GM12878 (cell line): Measurements from ENCODE around the gene EXOC7. TPM values are rescaled to one million over a fixed set of nuclear protein-coding genes. Genes with fewer than 3 reads are reported as not detected.
A peak's percentile ranks its signal among the peaks of the same experiment; 100 is the strongest.

Experiments used
- ATAC-seq: fragments of 200-7000 bp; cut with Tn5 transposase; 3 replicates; pipeline ENCODE4 v1.9.1; 2020; ENCODE audit warnings: mild to moderate bottlenecking, moderate library complexity
- BruUV-seq: library from RNA; stranded (reverse); fragments of 400-500 nt; replicated peaks from 2 replicates; lab custom pipeline; 2021; lab: Mats Ljungman, UMichigan
- CTCF ChIA-PET: fragments of 300-600 bp; sonication (Branson Sonifier 250); formaldehyde crosslinking; extraction: SDS; loops from one replicate; lab custom pipeline; 2021; ENCODE audit warnings: inconsistent platforms; lab: Yijun Ruan, JAX
- POLR2A ChIA-PET: fragments of 350-600 bp; formaldehyde crosslinking; extraction: SDS; loops from one replicate; lab custom pipeline; 2021; ENCODE audit warnings: inconsistent platforms; lab: Charles Lee
- RAD21 ChIA-PET: fragments of 300-600 bp; sonication (Branson Sonifier 250); formaldehyde crosslinking; loops from one replicate; lab custom pipeline; 2023; ENCODE audit warnings: antibody characterized with exemption; ENCODE audit not compliant: unreplicated experiment; lab: Charles Lee
- SMC1A ChIA-PET: fragments of 300-600 bp; sonication (Branson Sonifier 250); formaldehyde crosslinking; loops from one replicate; lab custom pipeline; 2023; ENCODE audit not compliant: unreplicated experiment, uncharacterized antibody; lab: Charles Lee
- DNase-seq: peaks from one replicate; pipeline ENCODE4 v3.0.0-alpha.2; 2011; ENCODE audit warnings: low read depth, low spot score
- FAIRE-seq: peaks from 3 replicates; lab custom pipeline; 2011; peaks lifted over from hg19 to GRCh38; lab: Jason Lieb, UNC
- H2AFZ ChIP-seq: 2 replicates; pipeline ENCODE4 v1.6.0; 2011; ENCODE audit warnings: low read depth, low read length, control low read depth; ENCODE audit not compliant: control insufficient read depth
- H3K27ac ChIP-seq: 2 replicates; pipeline ENCODE4 v1.5.1; 2011; ENCODE audit warnings: control low read depth; ENCODE audit not compliant: control insufficient read depth, insufficient read depth
- H3K27me3 ChIP-seq, 2 experiments: replicated peaks in 1 of 2; 2 replicates each; pipeline versions ENCODE4 v1.6.0 to v1.6.1; 2011; ENCODE audit warnings: low read length in 1 of 2; ENCODE audit not compliant: control insufficient read depth in 2 of 2, insufficient read depth in 2 of 2
- H3K36me3 ChIP-seq, 2 experiments: 2 replicates each; pipeline ENCODE4 v1.5.1; 2011; ENCODE audit warnings: low read length in 1 of 2; ENCODE audit not compliant: control insufficient read depth in 2 of 2, insufficient read depth in 2 of 2
- H3K4me1 ChIP-seq: 2 replicates; pipeline ENCODE4 v1.6.1; 2011; ENCODE audit warnings: mild to moderate bottlenecking, low read length, moderate library complexity, mixed read lengths; ENCODE audit not compliant: control insufficient read depth, insufficient read depth
- H3K4me2 ChIP-seq: 2 replicates; pipeline ENCODE4 v1.6.0; 2011; ENCODE audit warnings: control low read depth; ENCODE audit not compliant: control insufficient read depth, insufficient read depth
- H3K4me3 ChIP-seq: fragments of 200-600 bp; sonication (generic); 2 replicates; pipeline ENCODE4 v1.5.1; 2016
- H3K79me2 ChIP-seq: 2 replicates; pipeline ENCODE4 v1.6.0; 2011; ENCODE audit warnings: low read length; ENCODE audit not compliant: control insufficient read depth, insufficient read depth
- H3K9ac ChIP-seq: 2 replicates; pipeline ENCODE4 v1.8.0; 2011; ENCODE audit warnings: low read length, control low read depth, mixed read lengths; ENCODE audit not compliant: control insufficient read depth, insufficient read depth
- H3K9me3 ChIP-seq: replicated peaks from 3 replicates; pipeline ENCODE4 v1.5.1; 2011; ENCODE audit warnings: mild to moderate bottlenecking, low read length; ENCODE audit not compliant: control insufficient read depth, insufficient read depth
- H4K20me1 ChIP-seq: 2 replicates; pipeline ENCODE4 v1.6.0; 2011; ENCODE audit not compliant: control insufficient read depth, insufficient read depth
- POLR2AphosphoS2 ChIP-seq: IDR thresholded peaks from 2 replicates; pipeline ENCODE4 v1.6.1; 2011; ENCODE audit warnings: low read depth, mild to moderate bottlenecking, low read length, improper control_type of control experiment, moderate library complexity
- RB1 ChIP-seq: fragments of 450-650 bp; formaldehyde crosslinking; IDR thresholded peaks from 2 replicates; pipeline ENCODE4 v1.6.1; 2017; ENCODE audit warnings: mild to moderate bottlenecking, borderline replicate concordance
- SPI1 ChIP-seq: IDR thresholded peaks from 2 replicates; pipeline ENCODE4 v1.6.1; 2011; ENCODE audit warnings: low read depth, mild to moderate bottlenecking, low read length, moderate library complexity, borderline replicate concordance; ENCODE audit not compliant: insufficient read depth
- ZZZ3 ChIP-seq: IDR thresholded peaks from 2 replicates; pipeline ENCODE4 v1.6.1; 2011; ENCODE audit warnings: low read depth; ENCODE audit not compliant: control insufficient read depth, insufficient read length
- WGBS: methylation state at CpG from one replicate; pipeline ENCODE4 v1.1.6; 2016; ENCODE audit warnings: low lambda C conversion rate; ENCODE audit not compliant: insufficient replicate concordance, insufficient coverage; ENCODE audit errors: missing lambda C conversion rate; 5-methylcytosine and 5-hydroxymethylcytosine counted together
- in situ Hi-C: fragments of 300-500 bp; cut with MboI; formaldehyde crosslinking; loops from 9 replicates; pipeline ENCODE4 v1.14.3; 2018; ENCODE audit warnings: mixed read lengths
- intact Hi-C: fragments of 100-400 bp; cut with micrococcal nuclease; formaldehyde crosslinking; loops from one replicate; pipeline ENCODE4 v1.14.2; 2022; ENCODE audit not compliant: unreplicated experiment
- polyA plus RNA-seq, 11 experiments: library from polyadenylated mRNA; depleted of rRNA in 4 of 11; unstranded in 6 of 11; stranded (reverse) in 5 of 11; fragments of >200 nt; fragmentation: Nextera tagmentation in 4 of 11; fragmentation: Illumina TruSeq in 1 of 11; extraction: Ambion mirVana in 4 of 11; extraction: Trizol in 1 of 11; gene quantifications; 1 replicate in 1 of 11; 2 replicates in 10 of 11; pipeline versions ENCODE4 v1.2.1 to v1.2.3, GENCODE V29; 2011 to 2016; ENCODE audit warnings: inconsistent platforms in 2 of 11, missing spikeins in 2 of 11, low read depth in 1 of 11
- total RNA-seq, 4 experiments: library from RNA; depleted of rRNA in 3 of 4; stranded (reverse); fragments of >200 nt in 3 of 4; fragmentation: Illumina TruSeq in 1 of 4; extraction: Trizol in 1 of 4; gene quantifications; 2 replicates each; pipeline versions ENCODE4 v1.2.1 to v1.2.3, GENCODE V29; 2013 to 2021
- TF ChIP-seq, protein P1 (sequence below): IDR thresholded peaks from 2 replicates; pipeline ENCODE4 v1.6.1; 2011; ENCODE audit warnings: borderline replicate concordance, low read depth, mild to moderate bottlenecking, moderate library complexity, low read length; ENCODE audit not compliant: insufficient read depth, poor library complexity, severe bottlenecking

The EXOC7 gene
- total and polyA plus RNA-seq, 10 of the 15 experiments (the other 5 are each of a cell fraction or from before 2014, with no cell fraction given) = 18.8 to 71.3 (median 48.2) TPM

DNA sequence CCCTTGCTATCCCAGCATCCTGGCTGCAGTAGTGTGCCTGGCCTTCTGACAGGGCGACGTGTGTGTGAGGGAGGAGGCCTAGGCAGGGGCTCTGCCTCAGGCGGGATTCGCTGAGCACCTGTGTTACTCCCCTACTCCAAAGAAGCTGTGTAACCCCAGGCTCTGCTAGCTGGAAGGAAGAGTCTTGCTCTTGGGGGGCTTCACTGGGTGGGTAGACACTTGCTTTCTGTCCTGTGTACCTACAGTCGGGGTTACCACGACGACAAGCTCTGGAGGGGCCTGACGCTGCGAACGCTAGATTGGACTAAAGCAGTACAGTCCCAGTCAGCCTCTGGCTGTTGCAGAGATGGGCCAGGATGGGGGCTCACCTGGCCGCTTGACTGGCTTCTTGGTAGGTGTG, 9.5 kb downstream of the EXOC7 start:
- no peak for ATAC-seq
- SMC1A ChIA-PET = no interaction called here
- no peaks in the 10 kb centered on the region for H3K9me3 ChIP-seq
- POLR2A ChIA-PET = no interaction called here
- intact Hi-C loops = no loop called here
- H2AFZ ChIP-seq = no peak overlapping the region
- H4K20me1 ChIP-seq = no peaks in the 10 kb centered on the region
- TF ChIP-seq RB1 = no peak
- no peak for TF ChIP-seq POLR2AphosphoS2
- TF ChIP-seq ZZZ3 = no peak
- RAD21 ChIA-PET = no interaction called here
- H3K4me3 ChIP-seq = no peak overlapping the region
- H3K79me2 ChIP-seq = no peaks in the 10 kb centered on the region
- no peak overlapping the region for H3K9ac ChIP-seq
- BruUV-seq = no TSS peak
- WGBS = 94% methylated on average over 11 of the region's 11 CpGs
- no peak for DNase-seq
- no peaks in the 10 kb centered on the region for H3K27me3 ChIP-seq
- in situ Hi-C loops = no loop called here
- no peak overlapping the region for H3K27ac ChIP-seq
- no peaks in the 10 kb centered on the region for H3K4me1 ChIP-seq
- peaks cover 11 to 19% of the 10 kb centered on the region in 2 experiments; a peak in 3 of 4 replicates for H3K36me3 ChIP-seq
- no peak overlapping the region for H3K4me2 ChIP-seq
- FAIRE-seq = no peak
- CTCF ChIA-PET = no interaction called here

DNA sequence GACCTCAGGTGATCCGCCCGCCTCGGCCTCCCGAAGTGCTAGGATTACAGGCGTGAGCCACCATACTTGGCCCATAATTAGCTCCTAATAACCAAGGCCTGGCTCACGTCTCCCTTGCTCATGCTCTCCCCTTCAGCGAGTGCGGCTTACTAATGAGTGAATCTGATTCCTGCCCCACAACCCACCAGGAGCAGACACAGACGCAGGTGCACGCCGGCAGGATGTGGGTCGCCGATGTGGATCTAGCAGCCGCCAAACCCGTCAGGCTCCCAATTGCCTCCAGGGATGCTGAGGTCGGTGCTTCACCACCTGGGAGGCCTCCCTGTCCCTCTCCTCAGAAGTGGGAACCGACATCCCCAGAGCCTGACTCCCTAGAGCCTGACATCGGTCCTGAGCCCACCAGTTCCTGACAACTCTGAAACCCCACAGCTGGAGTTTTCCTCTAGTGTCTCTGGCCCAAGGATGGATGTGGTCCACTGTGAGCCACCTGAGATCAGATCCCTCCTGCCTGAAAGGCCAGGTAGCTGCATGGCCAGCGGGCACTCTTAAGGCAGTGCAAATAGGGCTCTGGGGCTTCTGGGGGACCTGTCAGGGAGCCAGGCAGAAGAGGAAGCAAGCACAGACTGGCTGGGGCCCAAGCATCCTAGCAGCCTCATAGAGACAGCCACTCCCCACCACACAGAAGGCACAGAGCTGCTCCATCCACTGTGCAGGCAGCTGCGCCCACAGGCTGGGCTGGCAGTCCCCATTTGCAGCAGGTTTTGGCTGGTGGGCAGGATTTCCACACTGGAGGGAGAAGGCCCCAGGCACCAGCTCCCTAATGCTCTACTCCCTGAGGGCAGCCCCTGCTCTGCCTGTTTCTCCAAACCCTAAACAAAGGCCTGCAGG, 10.8 kb downstream of the EXOC7 start:
- no peak for TF ChIP-seq SPI1
- TF ChIP-seq, protein P1, sequence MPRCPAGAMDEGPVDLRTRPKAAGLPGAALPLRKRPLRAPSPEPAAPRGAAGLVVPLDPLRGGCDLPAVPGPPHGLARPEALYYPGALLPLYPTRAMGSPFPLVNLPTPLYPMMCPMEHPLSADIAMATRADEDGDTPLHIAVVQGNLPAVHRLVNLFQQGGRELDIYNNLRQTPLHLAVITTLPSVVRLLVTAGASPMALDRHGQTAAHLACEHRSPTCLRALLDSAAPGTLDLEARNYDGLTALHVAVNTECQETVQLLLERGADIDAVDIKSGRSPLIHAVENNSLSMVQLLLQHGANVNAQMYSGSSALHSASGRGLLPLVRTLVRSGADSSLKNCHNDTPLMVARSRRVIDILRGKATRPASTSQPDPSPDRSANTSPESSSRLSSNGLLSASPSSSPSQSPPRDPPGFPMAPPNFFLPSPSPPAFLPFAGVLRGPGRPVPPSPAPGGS = peak; percentile 18
- no TSS peak for BruUV-seq
- no peaks in the 10 kb centered on the region for H4K20me1 ChIP-seq
- no peak for ATAC-seq
- SMC1A ChIA-PET = no interaction called here
- H3K4me2 ChIP-seq = no peak overlapping the region
- POLR2A ChIA-PET = interaction anchor here (0.6 kb wide), 1 partner anchor 17 kb away, joined by 3 read pairs; no protein-coding TSS in a partner anchor
- no peak for FAIRE-seq
- H3K27ac ChIP-seq = no peak overlapping the region
- H3K4me3 ChIP-seq = no peak overlapping the region
- H3K79me2 ChIP-seq = no peaks in the 10 kb centered on the region
- WGBS = 83% methylated on average over 20 of the region's 20 CpGs
- H3K27me3 ChIP-seq = no peaks in the 10 kb centered on the region
- CTCF ChIA-PET = no interaction called here
- in situ Hi-C loops (no loop called here), intact Hi-C loops (no loop called here)
- no peak for DNase-seq
- no peak overlapping the region for H3K9ac ChIP-seq
- peaks cover 11 to 26% of the 10 kb centered on the region in 2 experiments; a peak in 3 of 4 replicates for H3K36me3 ChIP-seq
- no peaks in the 10 kb centered on the region for H3K4me1 ChIP-seq
- RAD21 ChIA-PET = no interaction called here
- no peak overlapping the region for H2AFZ ChIP-seq
- no peaks in the 10 kb centered on the region for H3K9me3 ChIP-seq
